GM18909 (cell line): Measurements from ENCODE around the gene ACTR3C.

Experiments
- ATAC-seq: cut with Tn5 transposase; IDR thresholded peaks from one replicate; pipeline ENCODE4 v1.9.1; 2021; ENCODE audit warnings: mild to moderate bottlenecking; ENCODE audit not compliant: unreplicated experiment, poor library complexity

The ACTR3C gene

DNA sequence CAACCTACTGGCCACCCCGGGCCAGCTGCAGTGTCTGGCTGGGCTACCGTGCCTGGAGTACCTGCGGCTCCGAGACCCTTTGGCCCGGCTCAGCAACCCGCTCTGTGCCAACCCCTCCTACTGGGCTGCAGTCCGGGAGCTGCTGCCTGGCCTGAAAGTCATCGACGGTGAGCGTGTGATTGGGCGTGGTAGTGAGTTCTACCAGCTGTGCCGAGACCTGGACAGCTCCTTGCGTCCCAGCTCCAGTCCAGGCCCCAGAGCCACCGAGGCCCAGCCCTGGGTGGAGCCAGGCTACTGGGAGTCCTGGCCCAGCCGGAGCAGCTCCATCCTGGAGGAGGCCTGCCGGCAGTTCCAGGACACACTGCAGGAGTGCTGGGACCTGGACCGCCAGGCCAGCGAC, 13.8 kb upstream of the ACTR3C start:
- ATAC-seq = no peak

DNA sequence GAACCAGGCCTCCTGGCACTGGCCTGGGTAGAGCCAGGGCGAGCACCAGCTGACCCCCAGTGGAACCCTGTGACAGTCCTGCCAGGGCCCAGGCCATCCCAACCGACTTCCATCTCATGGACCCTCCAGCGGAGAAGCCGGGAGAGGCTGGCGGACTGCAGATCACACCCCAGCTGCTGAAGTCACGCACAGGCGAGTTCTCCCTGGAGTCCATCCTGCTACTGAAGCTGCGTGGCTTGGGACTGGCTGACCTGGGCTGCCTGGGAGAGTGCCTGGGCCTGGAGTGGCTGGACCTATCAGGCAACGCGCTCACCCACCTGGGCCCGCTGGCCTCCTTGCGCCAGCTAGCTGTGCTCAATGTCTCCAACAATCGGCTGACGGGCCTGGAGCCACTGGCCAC, 13.4 kb upstream of the ACTR3C start:
- ATAC-seq = no peak

DNA sequence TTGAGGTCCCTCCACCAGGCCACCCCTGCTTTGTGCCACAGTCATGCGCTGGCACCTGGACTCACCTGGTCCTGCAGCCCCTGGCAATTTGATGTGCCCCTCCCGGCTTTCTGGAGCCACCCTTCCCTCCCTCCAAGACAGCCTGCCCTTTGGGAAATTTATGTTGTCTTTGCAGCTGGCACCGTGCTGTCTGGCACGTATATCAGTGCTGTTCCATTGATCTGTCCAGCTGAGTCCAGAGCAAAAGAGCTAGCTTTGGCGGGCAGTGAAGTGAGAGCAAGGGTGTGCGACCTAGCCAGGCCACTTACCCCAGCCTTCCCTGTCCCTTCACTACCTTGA, 12.4 kb upstream of the ACTR3C start:
- no peak for ATAC-seq

DNA sequence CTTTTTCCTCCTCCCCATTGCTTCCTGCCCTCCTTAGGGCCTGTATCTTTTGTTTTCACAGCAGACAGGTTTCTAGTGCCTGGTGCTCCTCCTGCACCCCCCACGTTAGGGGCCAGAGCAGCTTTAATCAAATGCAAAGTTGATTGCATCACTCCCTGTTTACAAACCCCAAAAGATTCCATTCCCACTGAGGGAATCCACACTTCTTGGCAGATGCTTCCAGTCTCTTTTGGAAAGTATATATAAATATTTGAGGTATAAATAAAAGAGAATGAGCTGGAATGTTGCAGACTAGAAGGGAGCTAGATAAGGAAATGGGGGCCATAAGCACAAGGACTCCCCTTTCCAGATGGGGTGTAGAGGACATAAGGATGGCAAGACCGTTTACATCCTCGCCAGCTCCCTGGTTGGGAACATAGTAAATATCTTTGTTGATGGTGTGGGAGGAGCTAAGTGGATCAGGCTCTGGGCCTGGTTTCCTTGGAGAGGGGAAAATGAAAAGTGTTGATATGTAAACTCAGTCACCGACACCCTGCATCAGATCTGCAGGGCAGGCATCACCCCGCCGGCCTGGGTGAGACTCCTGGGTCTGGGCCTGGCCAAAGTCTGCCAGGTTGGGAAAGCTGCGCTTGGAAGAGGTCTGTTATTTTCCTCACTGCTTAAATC, 11.9 kb upstream of the ACTR3C start:
- no peak for ATAC-seq

DNA sequence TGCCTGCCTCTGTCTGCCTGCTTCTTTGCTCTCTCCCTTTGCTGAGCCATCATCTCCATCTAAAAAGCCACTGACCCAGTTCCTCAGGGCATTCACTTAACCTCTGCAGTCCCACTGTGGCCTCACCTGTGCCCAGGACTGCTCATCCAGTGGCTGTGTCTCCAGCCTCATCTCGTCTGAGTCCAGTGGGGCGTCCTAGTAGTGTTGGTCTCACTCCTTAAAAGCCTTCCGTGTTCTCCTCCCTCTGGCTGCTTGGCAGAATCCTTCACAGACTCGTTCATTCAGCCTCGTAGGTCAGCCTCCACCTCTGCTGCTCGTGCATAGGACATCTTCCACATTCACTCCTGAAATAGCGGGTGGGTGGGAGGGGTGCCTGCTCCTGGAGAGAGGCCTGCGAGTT, 10.8 kb upstream of the ACTR3C start:
- ATAC-seq = no peak

DNA sequence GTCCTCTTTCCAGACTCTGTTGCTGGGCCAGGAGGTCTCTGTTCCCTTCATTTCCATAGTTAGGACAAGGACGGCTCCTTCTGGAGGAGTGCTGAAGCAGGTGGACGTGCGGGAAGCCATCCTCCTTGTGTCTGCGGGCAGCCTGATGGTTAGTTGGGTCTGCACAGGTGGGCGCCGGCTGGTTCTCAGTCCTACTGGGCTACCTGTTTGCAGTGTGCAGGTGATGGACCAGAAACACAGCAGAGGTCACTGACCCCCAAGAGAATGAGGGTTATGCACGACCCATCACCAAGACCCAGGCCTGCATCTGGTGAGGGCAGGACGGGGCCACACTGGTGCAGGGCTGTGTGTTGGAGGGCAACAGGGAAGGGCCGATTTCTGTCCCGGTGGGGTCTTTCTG, 10.3 kb upstream of the ACTR3C start:
- no peak for ATAC-seq

DNA sequence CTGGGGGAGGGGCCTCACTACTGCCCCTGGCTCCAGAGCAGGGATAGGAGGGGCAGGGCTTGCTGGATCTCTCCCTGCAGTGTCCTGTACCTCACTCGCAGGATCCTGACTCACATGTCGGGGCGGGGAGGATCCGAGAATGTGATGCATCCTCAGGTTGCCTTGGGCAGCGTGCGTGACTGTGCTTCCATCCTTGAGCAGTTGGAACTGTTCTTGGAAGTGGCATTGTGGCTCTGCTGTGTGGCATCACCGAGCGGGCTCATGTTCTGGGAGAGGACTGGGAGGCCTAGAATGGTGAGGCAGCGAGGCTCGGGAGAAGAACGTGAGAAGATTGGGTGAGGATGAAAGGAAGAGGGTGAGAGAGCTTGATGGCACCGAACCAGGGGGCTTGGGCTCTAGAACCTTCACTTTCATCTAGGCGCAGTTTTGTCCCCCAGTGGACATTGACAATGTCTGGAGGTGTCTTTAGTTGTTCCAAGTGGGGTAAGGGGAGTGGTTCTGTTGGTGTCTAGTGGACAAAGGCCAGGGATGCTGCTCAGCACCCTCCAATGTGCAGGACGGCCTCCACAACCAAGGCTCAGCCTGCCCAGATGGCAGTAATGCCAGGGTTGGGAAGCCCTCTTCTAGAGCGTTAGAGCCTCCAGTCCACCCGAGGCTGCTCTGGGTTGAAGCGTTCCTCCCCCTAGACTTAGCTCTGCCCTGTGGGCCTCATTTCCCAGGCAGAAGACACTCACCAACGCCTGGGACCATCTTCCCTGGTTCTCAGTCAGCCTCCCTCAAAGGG, 9.7 kb upstream of the ACTR3C start:
- ATAC-seq = no peak

DNA sequence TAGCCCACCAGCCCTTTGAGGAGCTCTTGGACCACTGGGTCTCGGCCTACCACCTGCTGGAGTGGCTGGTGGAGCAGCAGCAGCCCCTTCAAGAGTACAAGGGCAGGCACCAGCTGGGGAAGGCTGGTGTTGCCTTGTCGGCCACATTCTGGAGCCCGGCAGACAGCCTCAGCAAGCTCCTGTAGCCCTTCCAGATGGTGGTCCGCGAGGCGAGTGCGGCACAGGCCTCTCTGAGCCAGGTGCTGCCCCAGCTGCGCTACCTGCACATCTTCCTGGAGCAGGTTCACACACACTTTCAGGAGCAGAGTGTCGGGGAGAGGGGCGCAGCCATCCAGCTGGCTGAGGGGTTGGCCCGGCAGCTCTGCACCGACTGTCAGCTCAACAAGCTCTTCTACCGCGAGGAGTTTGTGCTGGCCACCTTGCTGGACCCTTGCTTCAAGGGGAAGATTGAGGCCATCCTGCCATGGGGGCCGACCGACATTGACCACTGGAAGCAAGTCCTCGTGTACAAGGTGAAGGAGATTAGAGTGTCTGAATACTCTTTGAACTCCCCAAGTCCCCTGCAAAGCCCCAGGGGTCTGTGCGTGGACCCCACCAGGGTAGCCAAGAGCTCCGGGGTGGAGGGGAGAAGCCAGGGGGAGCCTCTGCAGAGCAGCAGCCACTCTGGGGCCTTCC, 7.0 kb upstream of the ACTR3C start:
- no peak for ATAC-seq

DNA sequence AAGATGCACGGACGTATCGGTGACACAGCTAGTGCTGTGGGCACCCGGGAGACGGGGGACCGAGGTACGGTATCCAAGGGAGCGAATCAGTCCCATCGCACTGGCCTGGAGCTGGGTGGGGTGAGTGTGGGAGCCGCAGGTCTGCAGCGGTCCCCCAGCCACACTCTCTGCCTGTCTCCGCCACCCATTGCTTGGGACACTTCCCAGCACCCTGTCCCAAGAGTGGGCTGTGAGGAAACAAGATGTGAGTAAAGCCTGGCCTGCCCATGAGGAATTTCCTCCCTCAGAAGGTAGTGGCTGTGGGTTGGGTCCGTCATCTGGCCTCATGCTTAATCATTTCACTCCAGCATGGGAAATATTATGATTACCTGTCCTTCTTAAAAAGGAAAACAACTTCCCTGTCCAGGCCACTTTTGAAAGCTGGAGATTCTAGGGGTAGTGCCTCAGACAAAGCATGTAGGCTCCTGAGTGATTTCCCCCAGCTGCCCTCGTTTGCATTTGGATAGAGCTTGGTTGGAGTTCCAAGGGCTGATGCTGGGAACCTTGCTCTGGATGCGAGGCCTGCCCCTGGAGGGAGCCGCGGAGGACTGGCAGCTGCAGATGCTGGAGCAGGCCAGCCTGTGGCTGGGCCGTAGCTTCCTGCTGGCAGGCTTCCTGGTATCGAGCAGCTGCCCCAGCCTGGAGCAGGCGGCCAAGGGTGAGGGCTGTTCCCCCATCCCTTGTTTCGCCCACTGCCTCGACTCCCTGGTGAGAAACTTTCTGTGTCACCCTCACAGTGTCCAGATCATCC, 6.2 kb upstream of the ACTR3C start:
- no peak for ATAC-seq

DNA sequence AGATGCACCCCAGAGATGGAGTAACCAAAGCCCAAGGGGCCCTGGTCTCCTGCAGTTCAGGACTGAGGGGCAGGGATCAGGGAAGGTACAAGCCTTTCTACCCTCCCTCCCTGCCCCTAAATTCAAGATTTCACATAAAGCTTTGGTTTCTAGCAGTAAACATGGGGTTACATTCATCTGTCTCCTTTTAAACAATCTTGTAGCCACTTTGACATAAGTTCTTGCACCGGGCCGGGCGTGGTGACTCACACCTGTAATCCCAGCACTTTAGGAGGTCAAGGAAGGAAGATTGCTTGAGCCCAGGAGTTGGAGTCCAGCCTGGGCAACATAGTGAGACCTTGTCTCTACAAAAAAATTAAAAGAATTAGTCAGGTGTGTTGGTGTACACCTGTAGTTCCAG, 4.0 kb upstream of the ACTR3C start:
- ATAC-seq = no peak

DNA sequence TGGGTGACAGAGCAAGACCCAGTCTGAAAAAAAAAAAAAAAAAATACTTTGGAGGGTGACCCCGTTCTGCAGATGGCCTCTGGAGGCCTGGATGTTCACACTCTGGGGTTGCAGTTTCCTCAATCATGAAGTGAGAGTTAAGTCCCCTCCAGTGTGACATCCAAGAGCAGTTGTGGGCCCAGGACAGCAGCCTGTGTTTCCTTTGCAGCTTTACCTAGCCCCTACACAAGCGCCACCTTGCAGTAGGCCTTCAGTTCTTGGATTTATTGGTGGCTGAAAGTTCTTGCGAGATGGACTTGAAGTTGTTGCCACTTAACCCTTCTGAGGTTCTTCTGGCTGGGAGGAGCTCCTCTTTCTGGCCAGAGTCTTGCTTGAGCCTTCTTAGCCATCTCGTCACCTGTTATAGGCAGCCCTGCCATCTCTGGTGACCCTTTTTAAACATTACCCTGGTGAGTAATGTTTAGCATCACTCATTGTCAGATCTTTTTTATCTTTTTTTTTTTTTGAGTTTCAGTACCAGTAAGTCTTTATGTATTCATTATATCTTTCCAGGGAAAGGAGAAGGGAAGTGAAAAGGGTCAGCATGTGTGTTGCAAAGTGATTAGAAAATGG, 3.4 kb upstream of the ACTR3C start:
- no peak for ATAC-seq

DNA sequence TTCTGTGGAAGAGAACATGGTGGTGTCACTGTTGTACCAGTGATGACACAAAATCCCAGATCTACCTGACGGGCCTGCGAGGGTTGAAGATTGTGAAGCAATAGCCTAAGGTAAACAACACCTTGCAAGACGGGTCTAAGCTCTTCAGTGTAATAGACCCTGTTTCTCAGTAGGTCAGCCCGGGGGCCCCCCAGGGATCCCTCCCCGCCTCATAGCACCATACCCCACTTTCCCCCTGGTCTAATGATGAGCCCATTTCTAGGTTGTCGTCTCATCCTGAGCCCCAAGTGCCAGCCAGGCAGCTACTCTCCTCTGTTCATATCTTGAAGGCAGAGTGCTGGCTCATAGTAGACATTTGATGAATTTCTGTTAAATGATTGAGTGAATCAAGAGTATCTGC, 2.6 kb upstream of the ACTR3C start:
- ATAC-seq = no peak

DNA sequence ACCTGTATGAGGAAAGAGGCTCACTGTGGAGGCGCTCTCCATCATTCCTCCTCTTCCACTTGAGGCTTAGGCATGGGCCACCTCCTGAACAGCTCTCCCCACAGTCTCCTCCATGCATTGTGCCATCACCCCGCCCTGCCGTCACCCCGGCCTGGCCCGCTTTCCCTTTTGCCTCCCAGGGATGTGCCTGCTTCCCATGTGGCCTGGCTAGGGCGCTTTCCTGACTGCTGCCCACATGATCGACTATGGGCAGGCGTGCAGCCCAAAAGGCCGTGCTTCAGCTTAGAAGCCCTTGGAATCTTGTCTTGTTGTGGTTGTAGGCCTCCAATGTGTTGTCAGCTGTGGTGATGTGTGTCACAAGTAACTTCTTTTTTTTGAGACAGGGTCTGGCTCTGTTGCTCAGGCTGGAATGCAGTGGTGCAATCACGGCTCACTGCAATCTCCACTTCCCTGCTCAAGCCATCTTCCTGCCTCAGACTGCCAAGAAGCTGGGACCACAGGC, 1.8 kb upstream of the ACTR3C start:
- no peak for ATAC-seq

DNA sequence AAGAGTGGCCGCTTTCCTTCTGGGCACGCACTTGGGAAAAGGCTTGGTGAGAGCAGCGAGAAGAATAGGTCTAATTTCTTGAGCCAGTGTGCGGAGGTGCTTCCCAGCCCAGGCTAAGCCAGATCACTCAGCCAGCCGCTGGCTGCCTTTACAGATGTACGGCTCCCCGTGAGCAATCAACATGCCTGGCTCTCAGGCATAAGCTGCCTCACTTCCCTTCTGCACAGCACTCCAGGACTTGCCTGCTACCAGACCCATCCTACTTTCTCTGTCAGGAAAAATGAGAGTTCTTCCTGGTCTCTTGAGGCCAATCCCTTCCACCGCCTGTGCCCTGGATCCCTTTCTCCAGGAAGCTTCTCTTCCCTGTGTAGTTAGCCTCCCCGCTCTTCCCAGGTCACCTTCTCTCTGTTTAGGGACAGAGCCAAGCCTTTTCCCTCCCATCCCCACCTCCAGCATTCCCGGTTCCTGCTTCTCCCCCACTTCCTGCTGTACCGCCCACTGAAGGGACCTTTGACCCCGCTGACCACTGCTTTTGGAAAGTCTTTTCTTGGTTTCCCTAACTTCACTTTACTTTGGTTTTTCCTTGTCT, 1.1 kb upstream of the ACTR3C start:
- no peak for ATAC-seq

DNA sequence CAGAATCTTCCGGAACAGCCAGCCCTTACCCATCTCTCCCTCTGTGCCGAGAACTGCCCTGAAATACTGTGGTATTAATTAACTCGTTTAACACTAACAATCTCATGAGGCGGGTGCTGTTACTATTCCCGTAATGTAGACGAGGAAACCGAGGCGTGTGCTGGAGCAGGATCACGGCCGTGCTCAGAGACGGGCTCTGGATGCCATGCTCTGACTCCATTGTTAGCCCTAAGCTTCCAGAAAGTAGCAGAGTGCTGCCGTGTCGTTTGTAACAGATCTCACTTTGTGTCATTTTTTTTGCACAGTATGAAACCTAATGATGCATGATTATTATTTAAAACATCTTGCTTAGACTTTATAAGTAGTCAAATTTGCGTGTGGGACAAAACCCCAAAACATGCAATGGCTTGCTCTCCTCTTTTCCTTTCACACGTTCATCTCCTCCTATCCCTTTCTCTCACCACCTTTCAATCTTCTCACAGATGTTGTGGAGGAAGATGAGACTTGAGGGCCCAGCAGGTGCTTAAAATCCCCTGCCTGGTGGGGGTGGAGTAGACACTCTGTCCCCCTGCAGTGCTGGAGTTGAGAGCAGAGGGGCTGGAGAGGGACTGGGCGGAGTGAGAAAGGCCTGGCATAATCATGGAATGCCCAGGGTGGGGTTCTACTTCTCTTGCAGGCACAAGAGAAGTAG, 482 bp upstream of the ACTR3C start:
- ATAC-seq = no peak

DNA sequence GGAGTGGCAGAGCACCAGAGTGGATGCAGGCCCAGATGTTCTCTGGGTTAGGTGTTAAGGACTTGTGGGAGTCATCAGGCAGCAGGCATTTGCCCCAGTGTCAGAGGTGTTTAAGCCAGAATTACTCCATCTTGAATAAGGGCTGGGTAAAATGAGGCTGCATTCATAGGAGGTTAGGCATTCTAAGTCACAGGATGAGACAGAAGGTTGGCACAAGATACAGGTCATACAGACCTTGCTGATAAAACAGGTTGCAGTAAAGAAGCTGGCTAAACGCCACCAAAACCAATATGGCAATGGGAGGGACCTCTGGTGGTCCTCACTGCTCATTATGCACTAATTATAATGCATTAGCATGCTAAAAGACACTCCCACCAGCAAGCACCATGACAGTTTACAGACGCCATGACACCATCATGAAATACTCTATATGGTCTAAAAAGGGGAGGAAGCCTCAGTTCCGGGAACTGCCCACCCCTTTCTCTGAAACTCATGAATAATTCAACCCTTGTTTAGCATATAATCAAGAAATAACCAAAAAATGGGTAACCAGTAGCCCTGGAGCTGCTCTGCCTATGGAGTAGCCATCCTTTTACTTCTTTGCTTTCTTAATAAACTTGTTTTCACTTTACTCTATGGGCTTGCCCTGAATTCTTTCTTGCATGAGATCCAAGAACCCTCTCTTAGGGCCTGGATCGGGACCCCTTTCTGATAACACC, 1.1 kb downstream of the ACTR3C start:
- no peak for ATAC-seq

DNA sequence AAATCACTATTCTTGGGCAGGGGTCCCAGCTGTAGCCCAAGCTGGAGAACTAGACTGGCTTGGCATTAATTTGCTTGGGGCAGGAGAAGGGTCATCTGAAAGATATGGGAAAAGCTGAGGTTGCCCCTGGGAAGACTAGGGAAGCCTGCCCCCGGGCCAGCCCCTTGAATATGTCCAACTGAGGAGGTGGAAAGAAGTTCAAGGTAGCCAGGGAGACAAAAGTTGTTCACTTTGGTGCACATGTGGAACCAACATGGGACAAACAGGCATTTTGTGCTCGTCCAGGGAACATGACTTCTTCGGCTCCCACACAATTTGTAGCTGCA, 1.6 kb downstream of the ACTR3C start:
- no peak for ATAC-seq

DNA sequence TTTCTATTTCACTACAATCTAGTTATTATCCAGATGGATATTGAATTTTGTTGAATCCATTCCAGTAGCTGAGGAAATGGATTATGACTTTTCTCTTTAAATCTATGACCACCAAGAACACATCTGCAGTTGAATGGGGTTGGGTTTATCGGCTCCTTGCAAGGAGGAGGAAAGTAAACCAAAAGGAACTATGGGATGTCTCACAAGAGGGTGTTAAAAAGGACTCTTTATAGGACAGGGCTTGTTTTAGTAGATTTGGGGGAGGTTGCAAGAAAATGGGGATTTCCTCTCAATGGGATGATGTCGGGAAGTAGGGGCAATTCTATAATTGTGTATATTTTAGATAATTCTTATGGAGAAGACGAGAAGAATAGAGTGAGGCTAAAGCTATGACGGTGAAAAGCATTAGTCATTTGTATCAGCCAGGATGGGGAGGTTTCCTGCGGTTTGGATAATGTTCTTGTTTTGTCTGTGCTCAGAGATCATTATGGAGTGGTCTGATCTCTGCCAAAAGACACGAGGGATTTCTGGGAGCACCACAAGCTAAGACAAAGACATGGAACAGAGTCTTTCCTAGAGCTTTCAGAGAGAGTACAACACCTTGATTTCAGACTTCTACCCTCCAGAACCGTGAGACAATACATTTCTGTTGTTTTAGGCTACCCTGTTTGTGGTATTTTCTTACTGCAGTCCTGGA, 5.4 kb downstream of the ACTR3C start:
- ATAC-seq = no peak
